OCI-M2 (cell line): ENCODE measurements around the gene RNF115.

Source experiments
- DNase-seq: peaks from one replicate; lab custom pipeline; 2025; ENCODE audit not compliant: unreplicated experiment; lab: John Stamatoyannopoulos, UW

RNF115 gene

DNA sequence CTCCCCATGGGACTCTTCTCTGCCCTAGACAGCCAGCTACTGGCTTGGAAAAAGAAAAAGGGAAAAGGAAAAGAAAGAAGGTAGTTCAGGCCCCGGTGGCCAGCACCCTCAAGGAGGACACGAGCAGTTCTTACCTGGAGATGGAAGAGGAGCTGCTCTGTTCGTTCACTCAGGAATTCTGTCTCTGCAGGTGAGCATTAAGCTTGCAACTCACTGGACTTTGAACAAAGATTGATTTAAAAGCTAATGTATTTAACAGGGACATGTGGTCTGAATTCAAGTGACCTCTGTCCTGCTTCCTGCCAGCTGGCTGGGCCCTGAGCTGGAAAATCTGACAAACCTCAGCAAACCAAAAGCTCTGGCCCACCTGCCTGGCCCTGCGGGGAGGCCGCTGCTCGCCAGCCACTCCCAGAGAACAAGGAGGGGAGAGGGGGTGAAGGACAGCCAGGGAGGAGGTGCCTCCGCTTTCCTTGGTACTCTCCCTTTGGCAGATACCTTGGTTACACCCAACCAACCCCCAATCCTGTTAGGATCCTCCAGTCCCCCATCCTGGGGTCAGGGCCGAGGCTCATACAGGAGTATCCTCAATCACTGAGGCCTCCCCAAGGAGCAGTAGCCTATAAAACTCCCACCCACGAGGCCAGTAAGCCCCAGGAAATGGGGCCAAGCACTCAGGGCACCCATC lies 116.6 kb downstream of the RNF115 start, which contains the start of gene PDZK1:
PDZK1 (minus strand) TSS at position 186 of the 685 bp plus-strand sequence. CDS start 19,347 bp downstream, outside the sequence.
- DNase-seq: no peak

DNA sequence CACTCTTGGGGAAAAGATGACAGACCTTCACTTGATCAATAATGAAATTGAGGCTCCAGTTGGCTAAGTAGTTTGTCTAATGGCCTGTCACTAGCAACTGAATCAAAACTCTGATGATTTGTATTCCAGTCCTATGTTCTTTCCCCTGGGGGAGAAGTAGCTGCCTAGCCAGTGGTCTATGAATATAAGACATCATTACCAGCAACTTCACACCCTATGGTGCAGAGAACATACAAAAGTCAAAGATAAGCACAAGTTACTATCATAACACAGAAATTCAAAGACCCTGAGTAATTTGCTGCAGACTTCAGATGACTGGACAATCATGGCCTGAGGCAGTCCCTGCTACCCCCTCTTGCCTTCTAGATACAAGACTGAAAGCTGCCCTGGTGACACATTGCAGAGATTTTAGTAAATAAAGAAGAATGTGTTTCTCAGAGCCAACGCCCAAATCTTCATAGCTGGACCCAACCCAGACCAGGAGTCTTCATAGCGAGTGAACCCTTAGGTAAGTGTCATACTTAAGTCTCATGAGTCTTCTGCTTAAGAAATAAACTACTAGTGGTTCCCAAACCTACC lies 117.7 kb downstream of the RNF115 start:
- DNase-seq: no peak

DNA sequence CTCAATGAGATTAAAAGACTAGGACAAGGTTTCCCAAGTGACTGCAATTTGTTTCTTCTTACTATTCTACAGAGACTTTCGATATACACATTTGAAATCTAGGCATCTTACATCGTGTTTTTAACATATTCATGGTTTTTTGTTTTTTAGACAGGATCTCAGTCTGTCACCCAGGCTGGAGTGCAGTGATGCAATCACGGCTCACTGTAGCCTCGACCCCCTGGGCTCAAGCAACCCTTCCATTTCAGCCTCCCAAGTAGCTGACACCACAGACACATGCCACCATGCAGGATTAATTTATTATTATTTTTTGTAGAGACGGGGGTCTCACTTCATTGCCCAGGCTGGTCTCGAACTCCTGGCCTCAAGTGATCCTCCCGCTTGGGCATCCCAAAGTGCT lies 118.3 kb downstream of the RNF115 start:
- DNase-seq: no peak

DNA sequence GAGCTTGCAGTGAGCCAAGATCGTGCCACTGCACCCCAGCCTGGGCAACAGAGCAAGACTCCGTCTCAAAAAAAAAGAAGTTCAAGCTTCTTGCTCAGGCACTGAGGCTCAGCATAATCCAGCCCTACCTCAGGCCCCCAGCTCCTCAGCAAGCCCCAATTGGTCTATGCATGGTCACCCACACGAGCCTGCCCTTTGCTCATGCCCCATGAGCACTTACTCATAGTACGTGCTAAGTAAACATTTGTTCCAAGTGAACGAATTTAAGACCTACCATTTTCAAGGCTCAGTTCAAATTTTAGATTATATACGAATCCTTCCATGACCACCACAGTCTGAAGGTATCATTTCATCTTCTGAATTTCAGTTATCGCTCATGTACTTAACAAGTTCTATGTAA lies 121.1 kb downstream of the RNF115 start:
- no peak for DNase-seq

DNA sequence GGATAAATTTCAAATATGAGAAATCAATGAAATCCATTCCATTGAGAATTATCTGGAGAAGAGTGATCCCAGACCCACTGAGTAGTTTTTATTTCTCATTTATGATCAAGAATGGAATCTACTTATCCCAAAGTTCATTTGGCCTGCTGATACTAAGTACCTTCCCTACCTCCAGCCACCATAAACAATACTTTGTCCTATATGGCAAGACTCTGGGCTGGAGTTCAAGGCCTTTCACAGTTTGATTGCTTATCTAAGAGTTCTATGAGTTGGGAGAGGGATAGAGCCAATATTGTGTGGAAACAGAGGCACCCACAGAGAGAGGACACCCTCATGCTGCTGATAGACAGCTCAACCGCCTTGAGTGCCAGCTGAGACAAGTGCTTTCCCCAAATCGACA lies 121.8 kb downstream of the RNF115 start:
- no peak for DNase-seq

DNA sequence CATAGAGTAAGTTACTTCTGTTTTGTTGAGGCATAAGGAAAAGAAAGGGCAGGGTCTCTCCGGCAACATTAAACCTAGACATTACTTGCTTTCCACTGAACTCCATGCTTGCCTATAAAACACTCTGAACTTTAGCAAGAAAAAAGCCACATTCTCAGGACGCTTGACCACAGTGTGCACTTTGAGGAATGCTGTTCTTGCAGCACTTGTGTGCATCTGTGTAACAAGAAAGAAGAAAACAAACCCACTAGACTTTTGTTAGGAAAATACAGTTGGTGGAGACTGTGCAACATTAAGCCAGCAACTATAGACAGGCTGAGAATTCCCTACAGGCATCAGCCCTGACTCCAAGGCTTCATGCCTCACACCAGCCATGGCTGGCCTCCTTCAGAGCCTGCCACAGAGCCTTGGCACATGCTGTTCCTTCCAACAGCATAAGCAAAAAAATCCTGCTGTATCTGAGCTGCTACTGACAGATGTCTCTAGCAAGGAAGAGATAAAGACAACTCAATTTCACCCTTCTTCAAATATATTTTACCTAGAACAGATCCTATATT lies 122.5 kb downstream of the RNF115 start:
- DNase-seq: no peak

DNA sequence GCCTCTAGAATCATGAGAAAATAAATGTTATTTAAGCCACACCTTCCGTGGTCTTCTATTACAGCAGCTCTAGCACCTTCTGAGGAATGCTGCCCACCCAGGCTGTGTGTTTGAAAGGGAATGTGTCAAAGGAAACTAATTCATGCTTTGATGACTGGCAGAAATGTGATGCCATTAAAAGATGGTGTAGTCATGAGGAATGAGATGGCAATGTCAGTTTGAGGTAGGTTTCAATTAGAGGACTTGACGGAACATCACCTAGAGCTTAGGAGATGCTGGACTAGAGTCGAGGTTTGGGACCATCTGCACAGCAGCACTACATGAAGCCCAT lies 127.3 kb downstream of the RNF115 start:
- DNase-seq: no peak

DNA sequence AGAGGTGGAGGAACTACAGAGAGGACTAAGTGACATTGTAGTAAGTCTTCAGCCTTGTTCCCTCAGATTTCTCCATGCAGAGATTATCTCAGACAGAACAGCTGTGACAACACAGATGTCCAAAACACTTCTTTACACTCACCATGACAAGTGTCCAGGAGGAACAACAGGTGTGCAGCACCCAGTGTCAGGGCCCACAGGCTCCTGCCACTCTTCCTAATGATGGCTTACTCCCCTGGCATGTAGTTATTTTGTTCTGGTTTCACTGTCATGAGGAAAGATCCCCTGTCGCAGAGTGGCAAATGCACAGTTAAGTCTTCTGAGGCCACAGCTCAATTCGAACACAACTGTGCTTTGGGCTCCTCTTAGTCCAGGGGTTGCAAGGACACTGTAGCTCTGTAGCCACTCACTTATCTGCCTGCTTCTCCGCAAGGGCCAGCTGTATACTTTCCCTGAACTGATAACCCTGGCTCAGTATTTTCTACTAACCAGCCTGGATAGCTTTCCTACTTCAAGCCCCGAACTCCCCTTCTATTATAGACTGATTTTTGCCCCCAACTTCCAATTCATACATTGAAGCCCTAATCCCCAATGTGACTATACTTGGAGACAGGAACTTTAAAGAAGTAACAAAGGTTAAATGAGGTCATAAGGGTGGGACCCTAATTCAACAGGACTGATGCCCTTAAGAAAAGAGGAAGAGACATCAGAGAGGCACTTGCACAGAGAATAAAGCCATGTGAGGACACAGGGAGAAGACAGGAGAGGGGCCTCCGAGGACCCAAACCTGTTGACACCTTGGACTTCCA lies 127.9 kb downstream of the RNF115 start:
- DNase-seq: no peak

DNA sequence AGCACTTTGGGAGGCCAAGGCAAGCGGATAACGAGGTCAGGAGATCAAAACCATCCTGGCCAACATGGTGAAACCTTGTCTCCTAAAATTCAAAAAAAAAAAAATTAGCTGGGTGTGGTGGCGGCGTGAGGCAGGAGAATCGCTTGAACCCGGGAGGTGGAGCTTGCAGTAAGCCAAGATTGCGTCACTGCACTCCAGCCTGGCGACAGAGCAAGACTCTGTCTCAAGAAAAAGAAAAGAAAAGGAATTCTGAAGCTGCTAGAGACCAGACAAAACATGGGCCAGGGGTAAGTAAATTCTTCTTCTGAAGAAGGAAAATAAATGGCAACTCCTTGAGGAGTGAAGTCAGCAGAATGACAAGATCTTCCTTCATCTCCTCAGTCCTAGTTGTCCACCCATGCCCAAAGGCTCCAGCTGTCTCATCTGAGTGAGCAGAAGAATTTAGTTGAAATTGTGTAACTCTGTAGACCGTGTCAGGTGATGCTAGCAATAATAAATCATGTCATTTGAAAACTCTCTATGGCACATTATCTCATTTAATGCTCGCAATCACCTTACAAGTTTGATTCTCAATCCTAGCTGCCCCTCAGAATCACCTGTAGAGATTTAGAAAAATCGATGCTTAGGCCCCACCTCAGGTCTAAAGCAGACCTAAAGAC lies 131.0 kb downstream of the RNF115 start:
- DNase-seq: no peak

DNA sequence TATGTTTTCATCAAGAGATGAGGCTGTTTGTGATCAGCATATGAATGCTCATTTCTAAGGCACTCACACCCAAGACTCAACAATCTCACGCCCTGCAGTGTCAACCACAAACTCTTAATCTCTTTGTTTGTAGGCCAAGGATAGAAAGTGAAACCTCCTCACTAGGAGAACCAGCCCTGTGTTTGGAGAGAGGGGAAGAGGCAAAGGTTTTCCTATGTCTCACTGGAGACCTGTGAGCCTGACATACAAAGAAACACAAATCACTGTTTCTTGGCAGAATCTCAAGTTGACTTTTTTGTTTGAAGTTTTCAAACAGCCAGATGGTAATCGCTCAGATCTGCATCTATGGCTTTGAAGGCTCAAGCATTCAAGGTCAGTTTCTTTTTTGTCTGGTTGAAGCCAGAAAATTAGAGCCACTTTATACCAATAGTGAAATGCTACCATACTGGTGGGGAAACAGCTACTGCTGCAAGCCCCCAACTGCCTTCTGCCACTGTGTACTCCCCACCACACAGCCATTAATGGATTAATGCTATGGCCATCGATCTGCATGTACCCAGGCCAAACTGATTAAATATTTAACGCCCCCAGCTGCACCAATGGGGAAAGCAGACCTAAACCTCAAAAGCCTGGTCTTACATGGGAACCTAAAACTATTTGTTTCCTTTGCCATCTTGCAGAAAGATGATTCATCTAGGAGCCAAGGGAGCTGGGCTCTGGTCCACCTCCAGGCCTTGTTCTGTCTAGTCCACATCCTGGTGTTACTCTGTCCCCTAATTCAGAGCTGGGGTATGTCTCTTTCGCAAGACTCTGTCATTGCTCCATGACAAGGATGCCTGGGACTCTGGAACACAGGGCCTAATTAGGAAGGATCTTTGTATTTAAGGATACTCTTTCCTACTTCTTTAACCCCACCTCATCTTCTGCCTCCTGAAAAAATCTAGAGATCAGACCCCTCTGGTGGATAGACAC lies 133.0 kb downstream of the RNF115 start:
- DNase-seq: no peak

- DNase-seq: no peak
Observed at GRCh38 chr1:145689922-145690321, 134.0 kb downstream of the RNF115 start.

DNA sequence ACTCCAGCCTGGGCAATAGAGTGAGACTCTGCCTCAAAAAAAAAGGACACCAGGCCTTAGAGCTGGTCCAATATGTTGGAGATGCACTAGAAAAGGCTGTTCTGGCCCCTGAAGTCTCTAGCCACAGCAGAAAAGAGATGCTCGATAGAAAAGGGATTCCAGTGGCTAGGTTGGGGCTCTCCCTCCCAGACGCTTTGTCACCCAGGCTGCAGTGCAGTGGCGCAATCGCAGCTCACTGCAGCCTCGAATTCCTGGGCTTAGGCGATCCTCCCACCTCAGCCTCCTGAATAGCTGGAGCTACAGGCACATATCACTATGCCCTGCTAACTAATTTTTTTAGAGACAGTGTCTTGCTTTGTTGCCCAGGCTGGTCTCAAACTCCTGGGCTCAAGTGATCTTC lies 135.0 kb downstream of the RNF115 start:
- no peak for DNase-seq
